ENCODE results near the gene SWI5. TPM values are rescaled to one million over a fixed set of nuclear protein-coding genes. Genes with fewer than 3 reads are reported as not detected.

The SWI5 gene
- total RNA-seq, 4 donors from 2014 or later = 10.0 to 33.3 (median 25.2) TPM

DNA sequence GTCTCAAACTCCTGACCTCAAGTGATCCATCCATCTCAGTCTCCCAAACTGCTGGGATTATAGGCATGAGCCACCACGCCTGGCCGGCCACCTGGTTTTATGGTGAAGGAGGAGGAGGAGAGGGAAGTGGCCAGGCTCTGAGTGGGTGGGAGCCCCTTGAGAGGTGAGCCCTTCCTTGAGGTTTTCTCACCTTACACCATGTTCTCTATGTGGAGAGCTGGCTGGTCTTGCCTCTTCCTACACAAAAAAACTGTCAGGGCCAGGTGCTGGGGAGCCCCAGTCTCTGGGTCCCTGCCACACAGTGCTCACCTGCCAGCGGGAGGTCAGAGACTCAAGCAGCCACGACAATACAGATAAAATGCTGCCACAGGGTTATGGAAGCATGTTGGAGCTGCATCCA is 18.1 kb downstream of the SWI5 start:
- TF ChIP-seq, protein P1, sequence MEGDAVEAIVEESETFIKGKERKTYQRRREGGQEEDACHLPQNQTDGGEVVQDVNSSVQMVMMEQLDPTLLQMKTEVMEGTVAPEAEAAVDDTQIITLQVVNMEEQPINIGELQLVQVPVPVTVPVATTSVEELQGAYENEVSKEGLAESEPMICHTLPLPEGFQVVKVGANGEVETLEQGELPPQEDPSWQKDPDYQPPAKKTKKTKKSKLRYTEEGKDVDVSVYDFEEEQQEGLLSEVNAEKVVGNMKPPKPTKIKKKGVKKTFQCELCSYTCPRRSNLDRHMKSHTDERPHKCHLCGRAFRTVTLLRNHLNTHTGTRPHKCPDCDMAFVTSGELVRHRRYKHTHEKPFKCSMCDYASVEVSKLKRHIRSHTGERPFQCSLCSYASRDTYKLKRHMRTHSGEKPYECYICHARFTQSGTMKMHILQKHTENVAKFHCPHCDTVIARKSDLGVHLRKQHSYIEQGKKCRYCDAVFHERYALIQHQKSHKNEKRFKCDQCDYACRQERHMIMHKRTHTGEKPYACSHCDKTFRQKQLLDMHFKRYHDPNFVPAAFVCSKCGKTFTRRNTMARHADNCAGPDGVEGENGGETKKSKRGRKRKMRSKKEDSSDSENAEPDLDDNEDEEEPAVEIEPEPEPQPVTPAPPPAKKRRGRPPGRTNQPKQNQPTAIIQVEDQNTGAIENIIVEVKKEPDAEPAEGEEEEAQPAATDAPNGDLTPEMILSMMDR (IDR thresholded peaks at IDR 0.05) = no peak
- DNase-seq (ENCODE audit: low spot score) (no peak), ATAC-seq (ENCODE audit: low FRiP score) (no peak)

DNA sequence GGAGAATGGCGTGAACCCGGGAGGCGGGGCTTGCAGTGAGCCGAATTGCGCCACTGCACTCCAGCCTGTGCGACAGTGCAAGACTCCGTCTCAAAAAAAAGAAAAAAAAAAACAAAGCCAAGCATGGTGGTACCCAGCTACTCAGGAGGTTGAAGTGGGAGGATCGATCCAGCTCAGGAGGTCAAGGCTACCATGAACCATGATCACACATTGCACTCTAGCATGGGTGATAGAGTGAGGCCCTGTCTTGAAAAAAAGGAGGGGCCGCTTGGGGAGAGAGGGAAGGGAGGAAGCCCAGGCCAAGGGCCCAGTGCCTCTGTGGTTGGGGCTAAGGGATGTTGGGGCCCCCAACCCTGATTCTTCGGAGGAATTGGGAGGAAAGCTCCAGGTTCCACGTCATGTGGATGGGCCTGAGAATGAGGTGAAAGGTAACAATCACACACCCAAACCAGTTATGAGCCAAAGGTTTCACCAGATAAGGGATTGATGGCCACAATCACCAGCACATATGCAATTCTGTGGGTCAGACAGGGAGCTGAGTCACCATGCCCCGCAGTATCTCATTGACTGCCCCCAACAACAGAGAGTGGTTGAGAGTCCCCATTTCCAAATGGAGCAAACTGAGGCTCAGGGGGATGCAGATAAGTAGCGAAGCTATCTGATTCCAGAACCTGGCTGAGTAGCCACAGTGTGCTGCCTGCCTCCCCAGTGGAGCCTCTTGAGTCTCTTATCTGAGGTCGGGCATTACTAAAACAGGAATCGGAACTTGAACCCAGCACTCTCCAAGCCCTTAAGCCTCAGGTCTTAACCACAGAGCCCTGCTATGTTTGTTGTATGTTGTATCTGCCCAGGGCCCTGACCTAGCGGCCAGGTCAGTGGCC is 20.5 kb downstream of the SWI5 start:
- TF ChIP-seq, protein P1 (IDR thresholded peaks at IDR 0.05) = no peak
- ATAC-seq (ENCODE audit: low FRiP score) = no peak
- no peak for DNase-seq (ENCODE audit: low spot score)

DNA sequence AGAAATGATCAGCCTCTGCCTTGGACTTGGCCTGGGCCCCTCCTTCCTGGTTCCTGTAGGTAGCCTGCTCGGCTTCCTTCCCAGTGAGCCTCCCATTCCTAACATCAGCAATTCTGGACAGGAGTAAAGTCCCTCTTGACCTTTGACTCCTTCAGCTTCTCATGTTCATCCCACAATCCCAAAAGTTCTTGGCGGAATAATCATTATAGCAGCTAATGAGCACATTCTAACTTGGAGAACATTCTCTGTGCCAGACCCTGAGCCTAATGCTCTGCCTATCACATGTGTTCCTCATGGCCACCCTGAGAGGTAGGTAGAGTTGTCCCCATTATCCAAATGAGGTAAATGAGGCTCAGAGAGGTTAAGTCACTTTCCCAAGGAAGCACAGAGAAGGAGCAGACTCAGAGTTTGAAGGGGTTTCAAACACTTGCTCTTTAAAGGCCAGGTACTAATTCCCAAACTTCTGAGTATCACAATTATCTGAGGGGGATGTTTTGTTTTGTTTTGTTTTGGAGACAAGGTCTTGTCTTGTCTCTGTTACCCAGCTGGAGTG is 21.2 kb downstream of the SWI5 start:
- TF ChIP-seq, protein P1 (IDR thresholded peaks at IDR 0.05) = no peak
- ATAC-seq (ENCODE audit: low FRiP score) = no peak
- DNase-seq (ENCODE audit: low spot score) = no peak

GRCh38 chr9:128298535-128299482 is 22.7 kb downstream of the SWI5 start:
- ATAC-seq (ENCODE audit: low FRiP score) (no peak), DNase-seq (ENCODE audit: low spot score) (no peak)
- TF ChIP-seq, protein P1 (IDR thresholded peaks at IDR 0.05) = no peak

- TF ChIP-seq, protein P1 (IDR thresholded peaks at IDR 0.05) = no peak
- no peak for DNase-seq (ENCODE audit: low spot score)
- ATAC-seq (ENCODE audit: low FRiP score) = no peak
Observed at GRCh38 chr9:128304136-128304970, 28.3 kb downstream of the SWI5 start.

GRCh38 chr9:128304971-128305288 is 28.9 kb downstream of the SWI5 start:
- TF ChIP-seq, protein P1 (IDR thresholded peaks at IDR 0.05) = no peak
- ATAC-seq (ENCODE audit: low FRiP score) (no peak), DNase-seq (ENCODE audit: low spot score) (no peak)
